GM18505 (cell line): Measurements from ENCODE around the gene BRD7.

Experiments
- ATAC-seq: cut with Tn5 transposase; IDR thresholded peaks from one replicate; pipeline ENCODE4 v1.9.1; 2021; ENCODE audit not compliant: unreplicated experiment
- POLR2A ChIP-seq: IDR thresholded peaks from 4 replicates; pipeline ENCODE4 v1.6.1; 2011; ENCODE audit warnings: borderline replicate concordance; ENCODE audit not compliant: insufficient read depth, insufficient read length; ENCODE audit errors: extremely low read depth

Gene BRD7

DNA sequence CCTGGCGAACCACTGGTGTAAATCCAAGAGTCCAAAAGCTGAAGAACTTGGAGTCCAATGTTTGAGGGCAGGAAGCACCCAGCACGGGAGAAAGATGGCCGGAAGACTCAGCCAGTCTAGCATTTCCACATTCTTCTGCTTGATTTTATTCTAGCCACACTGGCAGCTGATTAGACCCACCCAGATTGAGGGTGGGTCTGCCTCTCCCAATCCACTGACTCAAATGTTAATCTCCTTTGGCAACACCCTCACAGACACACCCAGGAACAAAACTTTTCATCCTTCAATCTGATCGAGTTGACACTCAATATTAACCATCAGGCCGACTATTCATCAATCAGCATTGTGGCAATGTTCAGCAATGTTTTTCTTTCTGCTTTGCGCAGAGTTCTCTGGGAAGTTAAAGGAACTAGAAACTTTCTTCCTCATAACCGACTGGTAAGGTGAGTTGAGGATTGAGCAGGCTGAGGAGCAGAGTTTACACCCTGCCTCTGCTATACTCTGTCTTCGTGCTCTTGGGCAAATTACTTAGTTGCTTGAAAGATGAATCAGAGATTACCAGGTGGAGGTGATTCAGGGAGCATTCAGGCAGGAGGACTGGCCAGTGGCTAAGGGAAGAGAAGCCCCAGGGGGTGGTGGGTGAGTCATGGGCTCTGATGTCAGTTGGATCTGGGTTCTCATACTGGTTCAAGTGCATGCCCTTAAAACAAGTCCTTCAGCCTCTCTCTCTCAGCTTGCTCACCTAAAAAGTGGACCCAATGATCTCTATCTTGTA is 28.2 kb upstream of the BRD7 start:
- ATAC-seq: no peak
- TF ChIP-seq POLR2A: no peak

- TF ChIP-seq POLR2A: no peak
- ATAC-seq: peak; percentile 52
These were observed 27.2 kb upstream of the BRD7 start for GRCh38 chr16:50395763-50396710.

GRCh38 chr16:50393858-50394802 is 25.3 kb upstream of the BRD7 start:
- no peak for ATAC-seq
- TF ChIP-seq POLR2A: no peak

DNA sequence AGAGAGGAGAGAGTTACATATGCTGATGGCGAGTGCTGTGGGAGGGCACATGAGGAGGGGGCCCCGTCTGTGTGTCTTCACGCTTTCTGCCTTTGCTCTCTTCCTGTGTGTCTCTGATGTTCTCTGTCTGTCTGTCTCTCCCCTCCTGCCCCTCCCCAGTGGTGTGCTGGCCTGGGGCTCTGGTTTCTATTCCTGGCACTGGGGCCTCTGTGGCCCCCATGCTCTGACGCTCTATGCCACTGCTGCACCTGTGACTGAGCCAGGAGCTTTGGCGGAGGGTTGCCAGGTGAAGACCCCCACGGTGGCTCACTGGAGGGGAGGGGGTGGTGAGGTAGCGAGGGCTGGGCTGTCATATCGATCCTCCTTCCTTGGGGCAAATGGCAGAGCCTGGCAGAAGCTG is 24.6 kb upstream of the BRD7 start:
- no peak for TF ChIP-seq POLR2A
- no peak for ATAC-seq

DNA sequence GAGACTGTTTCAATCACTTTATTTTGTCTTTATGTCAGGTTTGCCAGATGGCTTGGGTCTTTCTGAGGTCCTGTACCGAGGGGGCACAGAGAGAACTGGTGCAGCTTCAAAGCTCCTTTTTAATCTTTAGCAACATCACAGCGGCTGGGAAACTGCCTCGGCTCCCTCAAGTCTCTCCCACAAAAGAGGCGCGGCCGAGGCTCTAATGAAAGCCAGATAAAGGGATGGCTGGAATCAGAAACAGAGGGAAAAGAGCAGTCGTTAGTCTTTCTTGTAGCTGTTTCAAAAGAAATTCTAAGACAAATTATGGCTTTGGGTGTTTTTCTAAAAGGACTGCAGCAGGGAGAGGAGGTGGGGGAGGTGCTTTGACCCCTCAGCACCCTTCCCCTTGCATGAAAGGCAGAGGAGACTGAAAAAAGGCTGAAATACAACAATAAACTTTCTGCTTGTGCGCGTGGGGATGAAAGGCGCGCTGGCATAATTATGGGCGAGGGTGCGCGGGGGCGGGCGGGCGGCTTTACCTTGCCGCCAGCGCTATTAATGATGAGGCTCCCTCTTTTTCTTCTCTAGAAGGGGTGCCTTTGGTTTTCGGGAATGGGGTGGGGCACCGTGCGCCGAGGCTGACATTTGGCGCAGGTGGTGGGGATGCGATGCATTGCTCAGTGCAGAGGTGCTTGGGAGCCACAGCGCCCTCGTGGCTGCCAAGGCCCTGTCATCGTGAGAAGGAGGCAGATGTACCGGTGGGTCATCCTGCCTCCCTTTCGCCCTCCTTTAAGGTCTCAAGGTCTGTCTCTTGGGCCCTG is 22.3 kb upstream of the BRD7 start:
- no peak for TF ChIP-seq POLR2A
- no peak for ATAC-seq

GRCh38 chr16:50390371-50390771 is 21.6 kb upstream of the BRD7 start:
- no peak for ATAC-seq
- no peak for TF ChIP-seq POLR2A

GRCh38 chr16:50389900-50390299 is 21.1 kb upstream of the BRD7 start:
- ATAC-seq: no peak
- TF ChIP-seq POLR2A: no peak

GRCh38 chr16:50388496-50388895 is 19.7 kb upstream of the BRD7 start:
- no peak for TF ChIP-seq POLR2A
- ATAC-seq: no peak

DNA sequence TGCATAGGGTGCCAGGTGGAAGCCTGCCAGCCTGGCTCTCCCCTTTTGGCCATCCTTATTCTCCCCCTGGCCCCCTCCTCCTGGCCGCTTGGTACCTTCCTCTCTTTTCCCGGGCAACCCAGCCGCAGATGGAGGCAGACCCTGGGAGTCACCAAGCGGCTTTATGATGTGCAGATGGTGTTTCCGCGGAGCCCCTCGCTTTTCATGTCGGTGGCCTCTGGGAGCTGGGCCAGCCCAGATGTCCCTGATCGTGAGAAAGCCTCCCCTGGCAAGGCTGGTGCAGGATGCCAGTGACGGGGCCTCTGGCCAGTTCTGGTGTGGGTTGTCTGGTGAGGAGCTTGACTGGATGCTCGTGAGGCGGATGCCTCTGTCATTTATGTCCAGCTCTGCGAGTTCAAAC is 18.0 kb upstream of the BRD7 start:
- no peak for ATAC-seq
- no peak for TF ChIP-seq POLR2A

DNA sequence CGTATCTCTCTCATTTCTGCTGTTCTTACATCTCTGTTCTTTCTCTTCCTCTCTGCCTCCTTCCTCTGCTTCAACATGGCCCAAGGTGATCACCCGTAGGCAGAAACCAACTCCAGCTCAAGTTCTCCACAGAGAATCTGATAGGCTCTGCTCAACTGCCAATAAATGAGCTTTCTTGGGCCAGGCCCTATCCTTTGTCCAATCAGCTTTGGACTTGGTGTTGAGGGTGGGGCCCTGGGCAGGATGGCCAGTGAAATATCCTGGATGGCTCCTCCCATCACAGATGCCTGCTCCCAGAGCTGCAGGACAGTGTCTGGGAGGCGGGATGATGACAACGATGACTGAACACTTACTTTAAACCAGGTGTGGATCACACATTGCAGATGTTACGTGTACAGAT is 17.4 kb upstream of the BRD7 start:
- ATAC-seq: no peak
- TF ChIP-seq POLR2A: no peak

GRCh38 chr16:50384500-50385135 is 15.8 kb upstream of the BRD7 start:
- ATAC-seq: no peak
- no peak for TF ChIP-seq POLR2A
